ENCODE data around the gene NOG. TPM values are rescaled to one million over a fixed set of nuclear protein-coding genes. Genes with fewer than 3 reads are reported as not detected.

The NOG gene
- total RNA-seq, 2 donors from 2014 or later, result 1.3 to 6.3 TPM

- DNase-seq (ENCODE audit: low spot score), result no peak
- no peaks in the 10 kb centered on the region for H3K36me3 ChIP-seq
- no peak overlapping the region for H3K4me3 ChIP-seq
- H3K27ac ChIP-seq, result no peak overlapping the region
- peaks cover 7% of the 10 kb centered on the region for H3K27me3 ChIP-seq (replicated peaks; ENCODE audit: insufficient read depth)
- intact Hi-C loops (cut with DNase I), result no loop called here
- no peak for TF ChIP-seq POLR2A (IDR thresholded peaks at IDR 0.05)
- no peak for TF ChIP-seq CTCF (IDR thresholded peaks at IDR 0.05)
- no peak for TF ChIP-seq POLR2AphosphoS5 (IDR thresholded peaks at IDR 0.05)
- H3K4me1 ChIP-seq (replicated peaks), result no peaks in the 10 kb centered on the region
- 86% methylated on average over 8 of the region's 8 CpGs for WGBS
- no peaks in the 10 kb centered on the region for H3K9me3 ChIP-seq
These were observed 43.8 kb downstream of the NOG start for GRCh38 chr17:56637254-56637653.

GRCh38 chr17:56638591-56639051 is 45.1 kb downstream of the NOG start:
- intact Hi-C loops (cut with DNase I), result no loop called here
- WGBS, result 43% methylated on average over 11 of the region's 11 CpGs
- no peaks in the 10 kb centered on the region for H3K9me3 ChIP-seq
- H3K27ac ChIP-seq, result no peak overlapping the region
- H3K4me1 ChIP-seq (replicated peaks), result no peaks in the 10 kb centered on the region
- no peak for DNase-seq (ENCODE audit: low spot score)
- no peak overlapping the region for H3K4me3 ChIP-seq
- H3K36me3 ChIP-seq, result no peaks in the 10 kb centered on the region
- H3K27me3 ChIP-seq (replicated peaks; ENCODE audit: insufficient read depth), result peaks cover 8% of the 10 kb centered on the region
- TF ChIP-seq CTCF (IDR thresholded peaks at IDR 0.05), result no peak
- no peak for TF ChIP-seq POLR2AphosphoS5 (IDR thresholded peaks at IDR 0.05)
- TF ChIP-seq POLR2A (IDR thresholded peaks at IDR 0.05), result no peak

GRCh38 chr17:56639517-56639916 is 46.0 kb downstream of the NOG start:
- no peak overlapping the region for H3K4me3 ChIP-seq
- no peak overlapping the region for H3K27ac ChIP-seq
- DNase-seq (ENCODE audit: low spot score), result no peak
- H3K36me3 ChIP-seq, result no peaks in the 10 kb centered on the region
- H3K9me3 ChIP-seq, result no peaks in the 10 kb centered on the region
- H3K27me3 ChIP-seq (replicated peaks; ENCODE audit: insufficient read depth), result peaks cover 11% of the 10 kb centered on the region
- H3K4me1 ChIP-seq (replicated peaks), result no peaks in the 10 kb centered on the region
- intact Hi-C loops (cut with DNase I), result no loop called here
- 77% methylated on average over 6 of the region's 6 CpGs for WGBS
- TF ChIP-seq POLR2AphosphoS5 (IDR thresholded peaks at IDR 0.05), result no peak
- no peak for TF ChIP-seq CTCF (IDR thresholded peaks at IDR 0.05)
- TF ChIP-seq POLR2A (IDR thresholded peaks at IDR 0.05), result no peak

- intact Hi-C loops (cut with DNase I), result no loop called here
- TF ChIP-seq CTCF (IDR thresholded peaks at IDR 0.05), result no peak
- TF ChIP-seq POLR2AphosphoS5 (IDR thresholded peaks at IDR 0.05), result no peak
- TF ChIP-seq POLR2A (IDR thresholded peaks at IDR 0.05), result no peak
These were observed 46.6 kb downstream of the NOG start for GRCh38 chr17:56640116-56640515.

GRCh38 chr17:56641373-56641772 is 47.9 kb downstream of the NOG start:
- no peak for DNase-seq (ENCODE audit: low spot score)
- H3K27me3 ChIP-seq (replicated peaks; ENCODE audit: insufficient read depth), result peaks cover 11% of the 10 kb centered on the region
- no peaks in the 10 kb centered on the region for H3K4me1 ChIP-seq (replicated peaks)
- H3K36me3 ChIP-seq, result no peaks in the 10 kb centered on the region
- TF ChIP-seq CTCF (IDR thresholded peaks at IDR 0.05), result no peak
- no peak for TF ChIP-seq POLR2A (IDR thresholded peaks at IDR 0.05)
- TF ChIP-seq POLR2AphosphoS5 (IDR thresholded peaks at IDR 0.05), result no peak
- H3K9me3 ChIP-seq, result no peaks in the 10 kb centered on the region
- H3K27ac ChIP-seq, result no peak overlapping the region
- intact Hi-C loops (cut with DNase I), result no loop called here
- no peak overlapping the region for H3K4me3 ChIP-seq

More at GRCh38 chr17:56640116-56640515, 46.6 kb downstream of the NOG start:
- no peak for DNase-seq (ENCODE audit: low spot score)
- no peak overlapping the region for H3K27ac ChIP-seq
- H3K27me3 ChIP-seq (replicated peaks; ENCODE audit: insufficient read depth), result peaks cover 11% of the 10 kb centered on the region
- H3K4me1 ChIP-seq (replicated peaks), result no peaks in the 10 kb centered on the region
- no peaks in the 10 kb centered on the region for H3K9me3 ChIP-seq
- no peaks in the 10 kb centered on the region for H3K36me3 ChIP-seq
- H3K4me3 ChIP-seq, result no peak overlapping the region
- 73% methylated on average over 4 of the region's 4 CpGs for WGBS

All from prostate gland (tissue), 2 donors.